Neural progenitor cell (in vitro differentiated cells): Measurements from ENCODE around the gene C1orf141. TPM values are rescaled to one million over a fixed set of nuclear protein-coding genes. Genes with fewer than 3 reads are reported as not detected.
"Not testable (repeated sequence)": the region's sequence is repeated elsewhere in the genome, so short reads cannot be mapped to it uniquely, and the experiment has no call there.

Source experiments
- DNase-seq: peaks from one replicate; pipeline ENCODE4 v3.0.0-alpha.2; 2016; ENCODE audit warnings: low spot score
- H2AFZ ChIP-seq: fragments of 200-600 bp; sonication (generic); replicated peaks from 2 replicates; pipeline ENCODE4 v1.6.1; 2016; ENCODE audit warnings: antibody characterized with exemption
- H3F3A ChIP-seq: fragments of 200-600 bp; sonication (generic); 2 replicates; pipeline ENCODE4 v1.6.1; 2016; ENCODE audit warnings: antibody characterized with exemption, low read depth
- H3K27ac ChIP-seq: fragments of 200-600 bp; sonication (generic); 2 replicates; pipeline ENCODE4 v1.5.1; 2016; ENCODE audit warnings: mild to moderate bottlenecking
- H3K27me3 ChIP-seq: fragments of 200-600 bp; sonication (generic); 2 replicates; pipeline ENCODE4 v1.6.1; 2016; ENCODE audit warnings: mild to moderate bottlenecking, moderate library complexity
- H3K36me3 ChIP-seq: fragments of 200-600 bp; sonication (generic); 2 replicates; pipeline ENCODE4 v1.5.1; 2016
- H3K4me1 ChIP-seq: fragments of 200-600 bp; sonication (generic); 2 replicates; pipeline ENCODE4 v1.6.1; 2016; ENCODE audit warnings: mixed run types
- H3K4me2 ChIP-seq: fragments of 200-600 bp; sonication (generic); 2 replicates; pipeline ENCODE4 v1.6.1; 2016
- H3K4me3 ChIP-seq: fragments of 200-600 bp; sonication (generic); 2 replicates; pipeline ENCODE4 v1.5.1; 2016
- H3K79me2 ChIP-seq: fragments of 200-600 bp; sonication (generic); 2 replicates; pipeline ENCODE4 v1.6.1; 2016; ENCODE audit warnings: low read depth
- H3K9ac ChIP-seq: fragments of 200-600 bp; sonication (generic); 2 replicates; pipeline ENCODE4 v1.6.1; 2016
- H3K9me3 ChIP-seq: fragments of 200-600 bp; sonication (generic); 2 replicates; pipeline ENCODE4 v1.5.1; 2016; ENCODE audit warnings: low read depth
- H4K20me1 ChIP-seq: fragments of 200-600 bp; sonication (generic); 2 replicates; pipeline ENCODE4 v1.6.1; 2016; ENCODE audit warnings: low read depth
- H3K27ac Mint-ChIP-seq: 3 replicates; pipeline ENCODE4 v1.8.0; 2021; ENCODE audit warnings: mixed read lengths
- H3K27me3 Mint-ChIP-seq: 2 replicates; pipeline ENCODE4 v1.8.0; 2022; ENCODE audit warnings: low read depth, mild to moderate bottlenecking, inconsistent platforms, moderate library complexity, mixed read lengths; ENCODE audit not compliant: insufficient read depth
- H3K36me3 Mint-ChIP-seq: 3 replicates; pipeline ENCODE4 v1.8.0; 2021; ENCODE audit warnings: mixed read lengths
- H3K4me1 Mint-ChIP-seq: 3 replicates; pipeline ENCODE4 v1.8.0; 2021; ENCODE audit warnings: mixed read lengths
- H3K4me3 Mint-ChIP-seq: 3 replicates; pipeline ENCODE4 v1.8.0; 2021; ENCODE audit warnings: mild to moderate bottlenecking, moderate library complexity, mixed read lengths
- H3K9me3 Mint-ChIP-seq: 3 replicates; pipeline ENCODE4 v1.8.0; 2020; ENCODE audit warnings: mixed read lengths
- CTCF ChIP-seq: fragments of 200-600 bp; sonication (generic); IDR thresholded peaks from 2 replicates; pipeline ENCODE4 v1.5.1; 2017; ENCODE audit warnings: antibody characterized with exemption, mild to moderate bottlenecking
- EZH2 ChIP-seq: fragments of 200-600 bp; sonication (generic); IDR thresholded peaks from 2 replicates; pipeline ENCODE4 v1.6.1; 2017; ENCODE audit warnings: antibody characterized with exemption, mild to moderate bottlenecking, moderate library complexity
- EZH2phosphoT487 ChIP-seq: fragments of 200-600 bp; sonication (generic); IDR thresholded peaks from 2 replicates; pipeline ENCODE4 v1.6.1; 2017; ENCODE audit warnings: antibody characterized with exemption
- total RNA-seq: library from RNA; depleted of rRNA; stranded (reverse); fragments of >200 nt; gene quantifications from 2 replicates; pipeline ENCODE4 v1.2.3, GENCODE V29; 2015; ENCODE audit warnings: low replicate concordance

C1orf141 gene
- total RNA-seq, 1 donor from 2014 or later, result not detected

- H3K36me3 Mint-ChIP-seq, result no peaks in the 10 kb centered on the region
- Histone ChIP-seq H3F3A (no peaks in the 10 kb centered on the region), H3K9ac (no peak overlapping the region), H3K27me3 (no peaks in the 10 kb centered on the region), H3K4me2 (no peak overlapping the region), H2AFZ (no peak overlapping the region), H3K4me3 (no peak overlapping the region), H3K4me1 (no peaks in the 10 kb centered on the region), H4K20me1 (no peaks in the 10 kb centered on the region), H3K36me3 (no peaks in the 10 kb centered on the region), H3K79me2 (no peaks in the 10 kb centered on the region), H3K9me3 (no peaks in the 10 kb centered on the region), H3K27ac (no peak overlapping the region)
- no peaks in the 10 kb centered on the region for H3K9me3 Mint-ChIP-seq
- H3K27ac Mint-ChIP-seq, result no peak overlapping the region
- no peak overlapping the region for H3K4me3 Mint-ChIP-seq
- peaks cover 9% of the 10 kb centered on the region for H3K4me1 Mint-ChIP-seq
- DNase-seq, result no peak
- peaks cover 2% of the 10 kb centered on the region for H3K27me3 Mint-ChIP-seq
- no peak for TF ChIP-seq EZH2
- TF ChIP-seq CTCF, result peak; percentile 38
Observed at GRCh38 chr1:67144696-67145095, 9.9 kb upstream of the C1orf141 start.

- no peaks in the 10 kb centered on the region for H3K9me3 ChIP-seq
- H3K27me3 ChIP-seq, result no peaks in the 10 kb centered on the region
- Mint-ChIP-seq H3K36me3 (no peaks in the 10 kb centered on the region), H3K27ac (no peak overlapping the region), H3K27me3 (peaks cover 2% of the 10 kb centered on the region), H3K4me1 (peaks cover 7% of the 10 kb centered on the region), H3K4me3 (no peak overlapping the region), H3K9me3 (no peaks in the 10 kb centered on the region)
- no peaks in the 10 kb centered on the region for H3K79me2 ChIP-seq
- TF ChIP-seq CTCF, result no peak
- H3K36me3 ChIP-seq, result no peaks in the 10 kb centered on the region
- no peaks in the 10 kb centered on the region for H4K20me1 ChIP-seq
- no peak overlapping the region for H3K4me3 ChIP-seq
- no peak overlapping the region for H3K4me2 ChIP-seq
- H3F3A ChIP-seq, result no peaks in the 10 kb centered on the region
- H3K27ac ChIP-seq, result no peak overlapping the region
- H2AFZ ChIP-seq, result no peak overlapping the region
- no peak for DNase-seq
- no peaks in the 10 kb centered on the region for H3K4me1 ChIP-seq
- H3K9ac ChIP-seq, result no peak overlapping the region
Observed at GRCh38 chr1:67143966-67144365, 9.2 kb upstream of the C1orf141 start.

GRCh38 chr1:67142931-67143330 is 8.2 kb upstream of the C1orf141 start:
- Histone ChIP-seq H3K27ac (no peak overlapping the region), H2AFZ (no peak overlapping the region), H4K20me1 (no peaks in the 10 kb centered on the region), H3K36me3 (no peaks in the 10 kb centered on the region), H3K4me3 (no peak overlapping the region), H3F3A (no peaks in the 10 kb centered on the region), H3K9me3 (no peaks in the 10 kb centered on the region), H3K4me2 (no peak overlapping the region), H3K27me3 (no peaks in the 10 kb centered on the region), H3K9ac (no peak overlapping the region), H3K4me1 (no peaks in the 10 kb centered on the region), H3K79me2 (no peaks in the 10 kb centered on the region)
- H3K36me3 Mint-ChIP-seq, result no peaks in the 10 kb centered on the region
- TF ChIP-seq CTCF (no peak), EZH2 (no peak), EZH2phosphoT487 (no peak)
- no peaks in the 10 kb centered on the region for H3K9me3 Mint-ChIP-seq
- H3K4me1 Mint-ChIP-seq, result peaks cover 5% of the 10 kb centered on the region
- peaks cover 2% of the 10 kb centered on the region for H3K27me3 Mint-ChIP-seq
- no peak overlapping the region for H3K4me3 Mint-ChIP-seq
- no peak overlapping the region for H3K27ac Mint-ChIP-seq
- no peak for DNase-seq

GRCh38 chr1:67141832-67142231 is 7.1 kb upstream of the C1orf141 start:
- H3K4me3 Mint-ChIP-seq, H3K4me3 ChIP-seq, H3K27ac Mint-ChIP-seq, DNase-seq, H3K27ac ChIP-seq, H3K36me3 ChIP-seq, H3K27me3 ChIP-seq, H4K20me1 ChIP-seq, H3K9me3 Mint-ChIP-seq, H3K4me2 ChIP-seq, H3K36me3 Mint-ChIP-seq, H2AFZ ChIP-seq, H3K9ac ChIP-seq, H3K27me3 Mint-ChIP-seq, H3K9me3 ChIP-seq, H3F3A ChIP-seq, H3K79me2 ChIP-seq: not testable (repeated sequence)
- peaks cover 11% of the 10 kb centered on the region for H3K4me1 Mint-ChIP-seq
- peaks cover 11% of the 10 kb centered on the region for H3K4me1 ChIP-seq
